GM12872 (cell line): ENCODE measurements around the gene IFFO2.

Experiments
- TF ChIP-seq, protein P1 (sequence below): IDR thresholded peaks from 3 replicates; pipeline ENCODE4 v1.5.1; 2011; ENCODE audit warnings: low read depth, mild to moderate bottlenecking, low read length, moderate library complexity; ENCODE audit not compliant: insufficient read depth

IFFO2 gene

DNA sequence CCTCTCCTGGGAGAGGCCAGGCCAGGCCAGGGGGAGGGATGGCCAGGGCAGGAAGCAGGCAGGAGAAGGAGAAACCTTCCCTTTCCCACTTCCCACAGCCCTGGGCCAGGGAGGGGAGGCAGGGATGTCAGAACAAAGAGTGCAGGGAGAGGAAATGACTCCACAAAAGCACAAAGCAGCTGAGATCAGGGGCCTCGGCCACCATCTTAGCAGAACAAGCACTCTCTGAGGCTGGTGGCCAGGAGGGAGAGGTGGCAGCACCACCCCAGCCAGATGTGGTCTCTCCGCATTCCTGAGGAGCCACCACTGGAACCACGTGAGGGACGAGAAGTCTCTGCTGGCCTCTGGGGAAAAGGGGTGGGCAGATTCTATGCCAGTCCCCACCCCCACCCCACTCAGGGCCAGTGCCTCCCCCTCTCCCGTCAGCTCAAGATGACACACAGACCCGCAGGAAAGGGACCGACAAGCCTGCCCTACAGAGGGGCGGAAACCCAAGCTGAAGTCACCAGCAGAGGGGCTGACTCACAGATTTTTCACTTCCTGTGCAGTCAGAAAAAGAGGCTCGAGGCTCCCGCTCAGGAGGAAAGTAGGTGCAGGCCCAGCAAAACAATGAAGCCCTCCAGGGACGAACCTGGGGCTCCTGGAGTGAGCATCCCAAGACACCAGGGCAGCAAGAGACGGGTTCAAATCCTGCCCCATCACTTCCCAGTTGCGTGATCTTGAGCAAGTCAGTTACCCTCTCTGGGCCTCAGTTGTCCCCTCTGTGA, 30.0 kb downstream of the IFFO2 start:
- TF ChIP-seq, protein P1, sequence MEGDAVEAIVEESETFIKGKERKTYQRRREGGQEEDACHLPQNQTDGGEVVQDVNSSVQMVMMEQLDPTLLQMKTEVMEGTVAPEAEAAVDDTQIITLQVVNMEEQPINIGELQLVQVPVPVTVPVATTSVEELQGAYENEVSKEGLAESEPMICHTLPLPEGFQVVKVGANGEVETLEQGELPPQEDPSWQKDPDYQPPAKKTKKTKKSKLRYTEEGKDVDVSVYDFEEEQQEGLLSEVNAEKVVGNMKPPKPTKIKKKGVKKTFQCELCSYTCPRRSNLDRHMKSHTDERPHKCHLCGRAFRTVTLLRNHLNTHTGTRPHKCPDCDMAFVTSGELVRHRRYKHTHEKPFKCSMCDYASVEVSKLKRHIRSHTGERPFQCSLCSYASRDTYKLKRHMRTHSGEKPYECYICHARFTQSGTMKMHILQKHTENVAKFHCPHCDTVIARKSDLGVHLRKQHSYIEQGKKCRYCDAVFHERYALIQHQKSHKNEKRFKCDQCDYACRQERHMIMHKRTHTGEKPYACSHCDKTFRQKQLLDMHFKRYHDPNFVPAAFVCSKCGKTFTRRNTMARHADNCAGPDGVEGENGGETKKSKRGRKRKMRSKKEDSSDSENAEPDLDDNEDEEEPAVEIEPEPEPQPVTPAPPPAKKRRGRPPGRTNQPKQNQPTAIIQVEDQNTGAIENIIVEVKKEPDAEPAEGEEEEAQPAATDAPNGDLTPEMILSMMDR, result 0 out of 3 replicates have a peak, but pooled peaks have one; percentile 20

DNA sequence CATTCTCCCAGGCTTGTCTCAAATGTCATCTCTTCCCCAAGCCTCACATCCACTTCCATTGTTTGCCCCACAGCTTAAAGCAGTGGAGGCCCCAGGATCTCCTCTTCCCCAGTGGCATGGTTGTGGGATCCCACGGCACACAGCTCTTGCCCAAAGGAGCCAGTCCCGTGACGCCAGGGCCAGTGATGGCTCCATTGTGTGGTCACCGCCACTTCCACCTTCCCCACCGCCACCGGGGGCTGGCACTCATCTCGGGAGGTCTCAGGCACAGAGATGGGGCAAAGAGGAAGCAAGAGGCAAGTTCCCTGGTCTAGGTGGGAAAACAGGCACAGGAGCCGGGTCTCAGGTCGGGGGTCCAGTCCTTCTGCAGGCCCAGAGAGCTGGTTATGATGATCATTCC, 31.2 kb downstream of the IFFO2 start:
- TF ChIP-seq, protein P1, result no peak

DNA sequence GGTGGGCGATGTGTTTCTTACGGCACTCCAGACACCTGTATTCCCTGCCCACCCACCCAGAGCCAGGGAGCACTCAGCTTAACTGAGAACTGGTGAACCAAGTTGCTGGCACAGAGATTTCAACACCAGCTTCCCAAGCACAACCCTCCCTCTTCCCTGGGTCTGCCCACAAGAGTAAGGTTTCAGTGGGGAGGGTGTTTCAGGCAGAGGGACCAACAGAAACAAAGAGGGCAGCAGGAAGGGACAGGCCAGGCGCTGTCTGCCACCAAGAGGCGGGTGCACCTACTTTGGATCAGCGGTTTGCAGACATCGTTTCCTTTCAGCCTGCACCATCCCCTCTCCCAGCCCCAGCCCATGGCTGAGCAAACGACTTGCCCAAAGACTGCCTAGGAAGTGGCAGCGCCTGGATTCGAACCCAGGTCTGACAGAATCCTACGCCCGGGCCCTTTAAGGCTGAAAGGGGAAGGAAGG, 32.2 kb downstream of the IFFO2 start:
- TF ChIP-seq, protein P1, result no peak

DNA sequence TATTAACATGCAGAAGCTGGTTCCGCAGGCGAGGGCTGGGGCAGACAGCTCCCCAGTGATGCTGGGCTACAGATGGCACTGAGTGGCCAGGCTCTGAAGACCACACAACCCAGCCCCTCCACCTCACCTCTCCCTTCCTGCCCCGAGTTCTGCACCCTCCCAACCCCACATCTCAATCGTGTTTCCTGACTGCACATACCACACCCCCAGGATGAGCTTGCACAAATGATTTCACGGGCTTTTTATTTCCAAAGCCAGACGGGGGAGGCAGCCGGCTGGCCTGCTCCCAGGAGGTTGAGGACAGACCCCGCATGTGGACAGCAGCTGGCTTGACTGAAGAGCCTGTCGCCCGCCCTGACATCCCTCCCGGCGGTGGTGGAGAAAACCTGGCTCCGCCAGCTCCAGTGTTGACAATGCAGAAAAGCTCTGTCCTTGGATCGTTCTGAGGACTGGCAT, 32.7 kb downstream of the IFFO2 start:
- TF ChIP-seq, protein P1, result no peak

DNA sequence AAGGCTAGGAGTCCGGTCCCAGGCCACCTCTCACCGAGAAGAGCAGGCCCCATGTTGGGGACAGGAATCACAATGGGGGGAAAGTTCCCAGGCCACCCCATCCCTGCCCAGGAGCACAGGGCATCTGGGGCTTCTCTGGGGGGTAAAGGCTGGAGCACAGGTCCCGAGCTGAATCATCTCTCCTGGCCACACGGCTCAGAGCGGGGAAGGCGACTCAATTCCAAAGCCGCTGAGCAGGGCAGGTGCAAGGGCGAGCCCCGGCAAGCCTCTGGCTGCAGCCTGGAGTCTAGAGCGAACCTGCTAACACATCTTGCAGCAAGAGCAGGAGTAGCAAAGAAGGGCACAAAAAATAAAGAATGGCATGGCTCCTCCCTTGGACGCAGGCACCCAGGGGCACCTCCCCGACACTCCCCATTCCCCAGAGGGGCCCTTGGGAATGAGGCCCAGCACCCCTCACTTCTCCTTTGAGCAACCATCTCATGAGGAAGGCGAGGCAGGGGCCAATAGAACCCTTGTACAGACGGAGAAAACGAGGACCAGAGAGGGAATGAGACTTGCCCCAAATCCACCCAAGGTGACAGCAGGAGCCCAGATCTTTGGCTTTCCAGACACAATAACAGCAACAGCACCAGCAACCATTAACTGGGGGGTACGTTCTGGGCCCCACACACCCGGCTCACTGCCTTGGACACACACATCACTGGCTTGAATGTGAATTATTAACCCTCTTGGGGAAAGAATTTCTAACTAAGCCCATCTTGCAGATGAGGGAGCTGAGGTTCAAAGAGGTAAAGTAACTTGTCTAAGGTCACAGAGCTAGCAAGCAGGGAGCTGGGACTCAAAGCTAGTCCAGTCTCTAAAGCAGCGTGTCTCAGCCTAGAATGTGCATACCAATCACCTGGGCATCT, 33.4 kb downstream of the IFFO2 start:
- TF ChIP-seq, protein P1, result no peak

DNA sequence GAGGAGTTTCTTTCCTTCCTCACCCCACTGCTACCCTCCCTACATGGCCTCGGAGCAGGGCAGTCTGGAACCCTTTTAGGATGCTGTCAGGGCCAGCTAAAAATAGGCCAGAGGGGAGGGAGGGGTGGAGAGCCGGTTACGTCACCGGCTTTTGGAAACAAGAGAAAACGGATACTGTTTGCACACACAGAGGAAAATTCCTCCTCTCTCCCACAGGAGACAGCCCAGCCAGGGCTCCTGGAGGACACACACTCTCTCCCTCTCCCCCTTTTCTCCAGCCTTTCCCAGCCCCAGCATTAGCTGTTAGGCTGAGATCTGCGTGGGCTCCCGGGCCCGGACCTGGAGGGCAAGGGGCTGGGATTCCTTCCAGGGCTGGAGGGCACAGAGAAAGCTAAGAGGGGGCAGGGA, 34.2 kb downstream of the IFFO2 start:
- TF ChIP-seq, protein P1, result no peak
